AG09319 (cell line): Measurements from ENCODE around the gene ANKRD44.

Experiments used
- DNase-seq: peaks from one replicate; pipeline ENCODE4 v3.0.0-alpha.2; 2010; ENCODE audit warnings: low read depth; ENCODE audit errors: extremely low read depth
- CTCF ChIP-seq: IDR thresholded peaks from 2 replicates; pipeline ENCODE4 v1.5.1; 2011; ENCODE audit warnings: low read depth, mild to moderate bottlenecking, inconsistent platforms, low read length, moderate library complexity

The ANKRD44 gene

GRCh38 chr2:197266477-197266876 lies 44.1 kb downstream of the ANKRD44 start:
- DNase-seq: no peak
- no peak for TF ChIP-seq CTCF

GRCh38 chr2:197265924-197266323 lies 44.7 kb downstream of the ANKRD44 start:
- DNase-seq: no peak
- no peak for TF ChIP-seq CTCF

- DNase-seq: no peak
- TF ChIP-seq CTCF: no peak
These were observed 45.5 kb downstream of the ANKRD44 start for GRCh38 chr2:197265036-197265435.

- no peak for TF ChIP-seq CTCF
- no peak for DNase-seq
These were observed 46.2 kb downstream of the ANKRD44 start for GRCh38 chr2:197264332-197264731.

- TF ChIP-seq CTCF: no peak
- DNase-seq: no peak
These were observed 47.5 kb downstream of the ANKRD44 start for GRCh38 chr2:197263077-197263476.

GRCh38 chr2:197261808-197262226 lies 48.8 kb downstream of the ANKRD44 start:
- TF ChIP-seq CTCF: no peak
- DNase-seq: no peak

- no peak for DNase-seq
- no peak for TF ChIP-seq CTCF
These were observed 51.0 kb downstream of the ANKRD44 start for GRCh38 chr2:197259470-197259999.
